22Rv1 (cell line): ENCODE results near the gene C10orf95.
A peak's percentile ranks its signal among the peaks of the same experiment; 100 is the strongest.

Experiments used
- H3K27ac ChIP-seq: fragments of 450-650 bp; 2 replicates; pipeline ENCODE4 v1.5.1; 2017
- ZFX ChIP-seq: fragments of 450-650 bp; IDR thresholded peaks from 2 replicates; pipeline ENCODE4 v1.6.1; 2017; ENCODE audit warnings: antibody characterized with exemption, borderline replicate concordance
- TF ChIP-seq, protein P1 (sequence below): fragments of 450-650 bp; IDR thresholded peaks from 2 replicates; pipeline ENCODE4 v1.5.1; 2017; ENCODE audit warnings: mild to moderate bottlenecking

The C10orf95 gene

DNA sequence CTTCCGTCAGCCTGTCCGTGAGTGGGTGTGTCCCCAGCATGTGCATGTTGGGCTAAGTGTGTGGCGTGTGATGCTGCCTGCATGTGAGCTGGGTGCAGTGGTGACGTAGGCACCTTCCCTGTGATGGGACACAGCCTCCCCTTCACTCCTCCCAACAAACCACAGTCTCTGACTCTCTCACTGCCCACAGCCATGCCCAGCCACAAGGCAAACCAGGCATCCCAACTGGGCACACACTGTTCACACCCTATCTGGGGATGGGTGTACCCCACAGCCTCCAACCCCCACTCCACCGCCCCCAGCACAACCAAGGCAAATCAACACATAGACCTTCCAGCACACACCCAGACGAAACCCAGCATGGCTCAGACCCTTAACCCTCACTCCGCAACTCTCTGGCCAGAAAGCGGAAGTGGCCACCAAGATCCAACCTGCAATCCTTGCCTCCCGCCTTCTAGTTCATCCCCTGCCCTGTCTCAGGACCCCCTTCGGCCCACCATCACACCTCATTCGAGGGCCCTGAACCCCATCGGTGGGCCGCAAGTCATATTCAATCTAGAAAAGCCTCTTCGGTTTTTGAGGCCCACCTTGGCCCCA is 43.1 kb downstream of the C10orf95 start:
- TF ChIP-seq, protein P1, sequence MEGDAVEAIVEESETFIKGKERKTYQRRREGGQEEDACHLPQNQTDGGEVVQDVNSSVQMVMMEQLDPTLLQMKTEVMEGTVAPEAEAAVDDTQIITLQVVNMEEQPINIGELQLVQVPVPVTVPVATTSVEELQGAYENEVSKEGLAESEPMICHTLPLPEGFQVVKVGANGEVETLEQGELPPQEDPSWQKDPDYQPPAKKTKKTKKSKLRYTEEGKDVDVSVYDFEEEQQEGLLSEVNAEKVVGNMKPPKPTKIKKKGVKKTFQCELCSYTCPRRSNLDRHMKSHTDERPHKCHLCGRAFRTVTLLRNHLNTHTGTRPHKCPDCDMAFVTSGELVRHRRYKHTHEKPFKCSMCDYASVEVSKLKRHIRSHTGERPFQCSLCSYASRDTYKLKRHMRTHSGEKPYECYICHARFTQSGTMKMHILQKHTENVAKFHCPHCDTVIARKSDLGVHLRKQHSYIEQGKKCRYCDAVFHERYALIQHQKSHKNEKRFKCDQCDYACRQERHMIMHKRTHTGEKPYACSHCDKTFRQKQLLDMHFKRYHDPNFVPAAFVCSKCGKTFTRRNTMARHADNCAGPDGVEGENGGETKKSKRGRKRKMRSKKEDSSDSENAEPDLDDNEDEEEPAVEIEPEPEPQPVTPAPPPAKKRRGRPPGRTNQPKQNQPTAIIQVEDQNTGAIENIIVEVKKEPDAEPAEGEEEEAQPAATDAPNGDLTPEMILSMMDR = no peak
- no peak for TF ChIP-seq ZFX
- peak overlapping the region; percentile 59; the same call in 1 of the 2 replicates for H3K27ac ChIP-seq

DNA sequence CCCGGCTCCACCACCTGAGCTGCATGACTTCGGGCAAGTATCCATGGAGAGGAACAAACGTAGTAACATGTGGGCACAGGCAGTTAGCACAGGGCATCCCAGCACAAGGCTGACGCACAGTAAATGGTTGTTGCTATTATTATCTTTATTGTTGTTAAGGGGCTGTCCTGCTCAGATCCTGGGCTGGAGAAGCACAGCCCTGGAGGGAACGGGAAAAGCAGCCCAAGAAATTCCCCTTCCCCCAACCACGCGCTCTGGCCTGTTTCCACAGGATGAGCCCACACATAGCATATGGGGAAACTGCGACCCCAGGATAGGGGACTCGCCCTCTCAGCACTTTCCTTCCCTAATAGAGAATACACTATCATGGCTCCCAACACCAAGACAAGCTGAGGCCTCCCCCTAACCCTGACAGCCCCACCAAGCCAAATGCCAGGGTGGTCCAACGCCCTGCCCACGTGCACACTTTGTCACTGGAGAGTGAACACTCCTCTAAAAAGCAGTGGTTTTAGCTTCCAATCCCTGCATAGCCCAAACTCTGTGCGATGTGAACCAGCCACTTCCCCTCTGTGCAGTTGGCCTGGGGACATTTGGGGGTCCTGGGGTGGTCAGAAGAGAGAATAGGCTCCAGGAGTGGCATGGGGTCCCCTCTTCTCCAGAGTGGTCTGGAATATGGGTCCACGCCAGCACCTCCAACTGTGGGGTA is 43.8 kb downstream of the C10orf95 start:
- no peak overlapping the region for H3K27ac ChIP-seq
- no peak for TF ChIP-seq ZFX
- TF ChIP-seq, protein P1 = no peak

DNA sequence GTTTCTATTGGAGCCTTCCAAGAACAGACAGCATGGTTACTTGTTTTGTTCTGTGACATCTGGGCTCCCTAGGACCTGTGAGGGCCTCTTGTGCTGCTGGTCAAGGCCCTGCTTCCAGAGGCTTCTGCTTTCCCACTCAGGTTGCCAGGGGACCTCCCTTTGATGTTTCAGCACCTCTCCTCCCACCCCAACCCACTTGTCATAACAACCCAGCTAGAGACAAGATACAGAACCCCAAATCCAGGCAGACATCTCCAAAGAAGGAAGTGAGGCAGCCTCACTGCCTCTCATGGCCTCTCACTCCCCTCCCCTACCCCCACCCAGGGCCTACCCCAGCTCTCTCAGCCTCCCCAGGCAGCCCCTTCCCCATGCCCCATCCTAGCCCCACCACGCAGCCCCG is 44.5 kb downstream of the C10orf95 start:
- peak overlapping the region; percentile 33; the same call in 1 of the 2 replicates for H3K27ac ChIP-seq
- no peak for TF ChIP-seq ZFX
- TF ChIP-seq, protein P1 = no peak

DNA sequence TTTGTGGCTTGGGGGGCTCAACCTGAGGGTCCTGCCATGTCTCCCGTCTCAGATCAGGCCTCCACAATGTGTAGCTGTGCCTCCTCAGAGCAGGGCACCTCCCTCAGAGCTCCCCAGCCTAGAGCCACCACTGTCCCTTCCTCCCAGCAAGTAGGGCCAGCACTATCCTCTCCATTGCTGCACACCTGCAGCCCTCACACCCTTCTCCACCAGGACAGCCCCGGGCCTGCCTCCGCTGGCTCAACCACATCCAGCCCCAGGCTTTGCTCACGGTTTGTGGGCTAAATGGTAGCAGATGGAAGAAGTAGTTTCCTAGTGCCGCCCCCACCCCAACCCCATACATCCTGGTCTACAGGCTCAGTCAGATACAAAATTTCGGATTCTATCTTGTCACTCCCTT is 45.7 kb downstream of the C10orf95 start:
- H3K27ac ChIP-seq = peak overlapping the region; percentile 33; the same call in 1 of the 2 replicates
- TF ChIP-seq, protein P1 = no peak
- no peak for TF ChIP-seq ZFX

DNA sequence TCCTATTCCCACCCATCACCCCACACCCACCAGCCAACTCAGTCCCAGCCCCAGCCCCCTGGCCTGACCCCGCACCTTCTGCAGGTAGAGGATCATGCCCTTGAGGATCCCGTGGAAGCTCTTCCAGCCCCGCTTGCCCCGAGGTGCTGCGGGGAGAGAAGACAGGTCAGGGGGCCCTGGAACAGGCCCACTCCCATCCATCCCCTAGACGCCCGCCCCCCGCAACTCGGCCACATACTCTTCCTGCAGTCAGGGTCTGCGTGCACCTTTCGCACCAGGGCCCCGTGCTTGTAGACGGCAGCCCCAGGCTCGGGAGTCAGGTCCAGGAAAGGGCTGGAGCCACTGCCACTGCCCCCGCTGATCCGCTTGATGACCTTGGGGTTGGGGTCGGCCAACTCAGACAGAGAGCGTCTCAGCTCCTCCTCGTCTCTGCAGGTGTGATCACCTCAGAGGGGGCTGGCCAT is 46.2 kb downstream of the C10orf95 start:
- TF ChIP-seq, protein P1 = no peak
- TF ChIP-seq ZFX = no peak

GRCh38 chr10:102404361-102405107 is 46.8 kb downstream of the C10orf95 start:
- TF ChIP-seq, protein P1 = no peak
- no peak for TF ChIP-seq ZFX
- peak overlapping the region; percentile 39; the same call in 1 of the 2 replicates for H3K27ac ChIP-seq

More for the DNA sequence above, 46.2 kb downstream of the C10orf95 start:
- no peak overlapping the region; the same call in 1 of the 2 replicates for H3K27ac ChIP-seq
